GM19043 (cell line): ENCODE results near the gene CARMIL1.

ENCODE experiments used
- ATAC-seq: cut with Tn5 transposase; IDR thresholded peaks from one replicate; pipeline ENCODE4 v1.9.1; 2021; ENCODE audit warnings: low read depth; ENCODE audit not compliant: unreplicated experiment

Gene CARMIL1

GRCh38 chr6:25330796-25331685 lies 51.9 kb downstream of the CARMIL1 start:
- ATAC-seq, result no peak

- no peak for ATAC-seq
These were observed 53.0 kb downstream of the CARMIL1 start for GRCh38 chr6:25332165-25332564.

- no peak for ATAC-seq
These were observed 53.5 kb downstream of the CARMIL1 start for GRCh38 chr6:25332655-25333071.

- ATAC-seq, result no peak
These were observed 54.3 kb downstream of the CARMIL1 start for GRCh38 chr6:25333471-25333870.

GRCh38 chr6:25334793-25335192 lies 55.6 kb downstream of the CARMIL1 start:
- peak; percentile 59 for ATAC-seq

- no peak for ATAC-seq
These were observed 57.8 kb downstream of the CARMIL1 start for GRCh38 chr6:25336996-25337395.

- no peak for ATAC-seq
These were observed 58.3 kb downstream of the CARMIL1 start for GRCh38 chr6:25337431-25337830.

GRCh38 chr6:25340431-25341202 lies 61.4 kb downstream of the CARMIL1 start:
- ATAC-seq, result no peak

- ATAC-seq, result no peak
These were observed 62.0 kb downstream of the CARMIL1 start for GRCh38 chr6:25341203-25341552.

GRCh38 chr6:25341923-25342619 lies 62.9 kb downstream of the CARMIL1 start:
- no peak for ATAC-seq

GRCh38 chr6:25342802-25343201 lies 63.6 kb downstream of the CARMIL1 start:
- ATAC-seq, result no peak

GRCh38 chr6:25343984-25344383 lies 64.8 kb downstream of the CARMIL1 start:
- no peak for ATAC-seq

- no peak for ATAC-seq
These were observed 65.7 kb downstream of the CARMIL1 start for GRCh38 chr6:25344827-25345226.

GRCh38 chr6:25346064-25346463 lies 66.9 kb downstream of the CARMIL1 start:
- no peak for ATAC-seq

GRCh38 chr6:25350573-25350972 lies 71.4 kb downstream of the CARMIL1 start:
- ATAC-seq, result no peak

GRCh38 chr6:25351485-25351884 lies 72.3 kb downstream of the CARMIL1 start:
- no peak for ATAC-seq

GRCh38 chr6:25352285-25352684 lies 73.1 kb downstream of the CARMIL1 start:
- no peak for ATAC-seq

- ATAC-seq, result no peak
These were observed 75.1 kb downstream of the CARMIL1 start for GRCh38 chr6:25354078-25354932.

- no peak for ATAC-seq
These were observed 80.2 kb downstream of the CARMIL1 start for GRCh38 chr6:25359191-25359861.

GRCh38 chr6:25359891-25360290 lies 80.7 kb downstream of the CARMIL1 start:
- no peak for ATAC-seq
